ENCODE results near the gene THOP1.

THOP1 gene

DNA sequence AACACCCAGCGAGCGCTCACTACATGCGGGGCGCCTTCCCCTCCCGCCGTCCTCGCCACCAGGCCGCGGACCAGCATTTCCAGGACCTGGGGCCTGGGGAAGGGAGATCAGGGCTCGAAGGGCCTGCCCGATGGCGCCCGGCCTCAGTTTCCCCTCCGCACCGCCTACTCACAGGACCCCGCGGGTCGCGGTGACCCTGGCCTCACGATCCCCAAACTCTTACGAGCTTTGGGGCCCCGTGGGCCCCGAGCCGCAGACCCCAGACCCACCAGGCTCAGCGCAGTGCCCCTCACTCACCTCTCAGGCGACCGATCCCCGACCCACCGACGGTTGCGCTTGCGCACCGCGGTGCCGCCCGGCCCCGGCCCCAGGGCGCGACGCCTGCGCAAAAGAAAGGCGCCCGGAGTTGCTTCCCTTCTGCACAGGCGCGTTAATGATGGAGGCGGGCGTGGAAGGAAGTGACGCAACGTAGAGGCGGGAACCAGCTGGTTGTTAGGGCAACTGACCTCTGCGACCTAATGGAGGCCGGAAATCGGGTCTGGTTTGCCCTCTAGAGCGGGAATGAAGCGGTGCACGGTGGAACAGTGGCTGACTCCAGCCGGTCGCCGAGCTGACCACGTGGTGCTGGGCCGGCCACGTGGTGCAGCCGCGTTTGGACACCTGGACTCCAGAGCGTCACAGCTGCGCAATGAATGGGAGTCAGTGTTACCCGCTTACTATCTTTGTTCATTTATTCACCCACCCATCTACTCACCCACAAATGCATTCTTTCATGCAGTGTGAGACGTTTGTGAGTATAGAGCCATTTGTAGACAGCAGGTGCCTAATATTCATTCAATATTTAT lies 2.1 kb upstream of the THOP1 start, which contains the start of gene SGTA:
Gene SGTA, minus strand, starts transcription at position 338 of the 845 bp plus-strand sequence. CDS start 14,205 bp downstream, outside the sequence.
- peaks cover 17% of the 10 kb centered on the region; the same call in 1 of the 2 replicates for H3K36me3 ChIP-seq (ENCODE audit: insufficient read depth, low read length)
- H3K9ac ChIP-seq (ENCODE audit: low read length): peak within 1 kb of the TSS; percentile 91
- H3K4me1 ChIP-seq (ENCODE audit: insufficient read depth, low read length, severe bottlenecking): peaks cover 52% of the 10 kb centered on the region
- TF ChIP-seq CTCF (IDR thresholded peaks at IDR 0.05; ENCODE audit: low read length): peak; percentile 38
- no peak for TF ChIP-seq EZH2 (IDR thresholded peaks at IDR 0.05; ENCODE audit: borderline replicate concordance, low read length)
- peak within 1 kb of the TSS; percentile 89 for H3K4me3 ChIP-seq (ENCODE audit: low read depth, low read length, poor library complexity, severe bottlenecking)
- peak within 1 kb of the TSS; percentile 89 for H3K4me2 ChIP-seq (ENCODE audit: low read length)
- no peak within 1 kb of the TSS; the same call in 1 of the 2 replicates for H2AFZ ChIP-seq (ENCODE audit: low read length)
- peaks cover 68% of the 10 kb centered on the region for H3K79me2 ChIP-seq (ENCODE audit: insufficient read depth, low read length)
- peak within 1 kb of the TSS; percentile 76 for H3K27ac ChIP-seq (ENCODE audit: low read depth, low read length, poor library complexity, severe bottlenecking)
- no peaks in the 10 kb centered on the region for H3K9me2 ChIP-seq (ENCODE audit: low read depth, low read length)
- no peaks in the 10 kb centered on the region for H4K20me1 ChIP-seq (ENCODE audit: insufficient read depth, low read length)
- H3K27me3 ChIP-seq (ENCODE audit: insufficient read depth, low read length): no peaks in the 10 kb centered on the region
- no peaks in the 10 kb centered on the region for H3K9me3 ChIP-seq (ENCODE audit: low read length)
- H3F3A ChIP-seq (ENCODE audit: insufficient read depth, low read length): no peaks in the 10 kb centered on the region

DNA sequence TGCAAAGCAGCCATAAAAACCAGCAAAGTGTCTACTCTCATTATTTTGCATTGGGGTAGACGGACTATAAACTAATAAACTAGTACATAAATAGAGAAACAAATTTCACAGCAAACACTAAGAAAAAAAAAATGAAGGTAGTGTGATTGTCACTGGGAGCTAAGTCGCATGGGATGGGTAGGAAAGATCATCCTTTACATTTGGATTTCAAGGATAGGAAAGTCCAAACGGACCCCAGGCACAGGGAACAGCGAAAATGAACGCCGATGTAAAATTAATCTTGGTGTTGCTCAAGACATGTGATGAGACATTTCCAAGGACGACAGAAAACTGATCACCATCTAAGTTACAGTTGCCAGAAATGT lies 1.5 kb upstream of the THOP1 start:
- no peak for TF ChIP-seq EZH2 (IDR thresholded peaks at IDR 0.05; ENCODE audit: borderline replicate concordance, low read length)
- TF ChIP-seq CTCF (IDR thresholded peaks at IDR 0.05; ENCODE audit: low read length): no peak

GRCh38 chr19:2787115-2787514 lies 1.8 kb downstream of the THOP1 start:
- no peak for TF ChIP-seq EZH2 (IDR thresholded peaks at IDR 0.05; ENCODE audit: borderline replicate concordance, low read length)
- TF ChIP-seq CTCF (IDR thresholded peaks at IDR 0.05; ENCODE audit: low read length): no peak
- Histone ChIP-seq H3K36me3 (ENCODE audit: insufficient read depth, low read length) (peaks cover 43% of the 10 kb centered on the region), H3K4me1 (ENCODE audit: insufficient read depth, low read length, severe bottlenecking) (peaks cover 45% of the 10 kb centered on the region), H3K4me3 (ENCODE audit: low read depth, low read length, poor library complexity, severe bottlenecking) (peak overlapping the region; percentile 100), H3K79me2 (ENCODE audit: insufficient read depth, low read length) (peaks cover 32% of the 10 kb centered on the region), H4K20me1 (ENCODE audit: insufficient read depth, low read length) (no peaks in the 10 kb centered on the region), H3K9me2 (ENCODE audit: low read depth, low read length) (no peaks in the 10 kb centered on the region), H3K27ac (ENCODE audit: low read depth, low read length, poor library complexity, severe bottlenecking) (no peak overlapping the region), H3F3A (ENCODE audit: insufficient read depth, low read length) (no peaks in the 10 kb centered on the region), H2AFZ (ENCODE audit: low read length) (no peak overlapping the region), H3K27me3 (ENCODE audit: insufficient read depth, low read length) (no peaks in the 10 kb centered on the region), H3K4me2 (ENCODE audit: low read length) (peak overlapping the region; percentile 90), H3K9me3 (ENCODE audit: low read length) (no peaks in the 10 kb centered on the region), H3K9ac (ENCODE audit: low read length) (peak overlapping the region; percentile 11; the same call in 1 of the 2 replicates)

More for the DNA sequence above, 1.5 kb upstream of the THOP1 start:
- no peaks in the 10 kb centered on the region for H4K20me1 ChIP-seq (ENCODE audit: insufficient read depth, low read length)
- H3K4me1 ChIP-seq (ENCODE audit: insufficient read depth, low read length, severe bottlenecking): peaks cover 54% of the 10 kb centered on the region
- H3K4me2 ChIP-seq (ENCODE audit: low read length): peak overlapping the region; percentile 58
- H3K9me2 ChIP-seq (ENCODE audit: low read depth, low read length): no peaks in the 10 kb centered on the region
- peak overlapping the region; percentile 89 for H3K4me3 ChIP-seq (ENCODE audit: low read depth, low read length, poor library complexity, severe bottlenecking)
- no peaks in the 10 kb centered on the region for H3K27me3 ChIP-seq (ENCODE audit: insufficient read depth, low read length)
- peaks cover 63% of the 10 kb centered on the region for H3K79me2 ChIP-seq (ENCODE audit: insufficient read depth, low read length)
- no peaks in the 10 kb centered on the region for H3F3A ChIP-seq (ENCODE audit: insufficient read depth, low read length)
- peak overlapping the region; percentile 76 for H3K27ac ChIP-seq (ENCODE audit: low read depth, low read length, poor library complexity, severe bottlenecking)
- no peak overlapping the region; the same call in 1 of the 2 replicates for H2AFZ ChIP-seq (ENCODE audit: low read length)
- H3K9me3 ChIP-seq (ENCODE audit: low read length): no peaks in the 10 kb centered on the region
- peaks cover 23% of the 10 kb centered on the region; the same call in 1 of the 2 replicates for H3K36me3 ChIP-seq (ENCODE audit: insufficient read depth, low read length)
- peak overlapping the region; percentile 40; the same call in 1 of the 2 replicates for H3K9ac ChIP-seq (ENCODE audit: low read length)
